ENCODE data around the gene NCAN.

The NCAN gene

GRCh38 chr19:19232261-19232721 is 20.5 kb downstream of the NCAN start:
- Histone ChIP-seq H2AFZ (ENCODE audit: low read length) (no peak overlapping the region), H3K9ac (ENCODE audit: low read length) (no peak overlapping the region), H3F3A (ENCODE audit: insufficient read depth, low read length) (no peaks in the 10 kb centered on the region), H3K4me1 (ENCODE audit: insufficient read depth, low read length, severe bottlenecking) (no peaks in the 10 kb centered on the region), H3K79me2 (ENCODE audit: insufficient read depth, low read length) (no peaks in the 10 kb centered on the region), H3K4me3 (ENCODE audit: low read depth, low read length, poor library complexity, severe bottlenecking) (no peak overlapping the region), H4K20me1 (ENCODE audit: insufficient read depth, low read length) (no peaks in the 10 kb centered on the region), H3K27ac (ENCODE audit: low read depth, low read length, poor library complexity, severe bottlenecking) (no peak overlapping the region), H3K4me2 (ENCODE audit: low read length) (no peak overlapping the region), H3K9me2 (ENCODE audit: low read depth, low read length) (no peaks in the 10 kb centered on the region), H3K27me3 (ENCODE audit: insufficient read depth, low read length) (peaks cover 4% of the 10 kb centered on the region; the same call in 1 of the 2 replicates), H3K36me3 (ENCODE audit: insufficient read depth, low read length) (no peaks in the 10 kb centered on the region; the same call in 1 of the 2 replicates), H3K9me3 (ENCODE audit: low read length) (peaks cover 14% of the 10 kb centered on the region)
- TF ChIP-seq CTCF (IDR thresholded peaks at IDR 0.05; ENCODE audit: low read length) (no peak), EZH2 (IDR thresholded peaks at IDR 0.05; ENCODE audit: borderline replicate concordance, low read length) (no peak)

- Histone ChIP-seq H3K9me3 (ENCODE audit: low read length) (peaks cover 14% of the 10 kb centered on the region), H3K27me3 (ENCODE audit: insufficient read depth, low read length) (peaks cover 4% of the 10 kb centered on the region; the same call in 1 of the 2 replicates), H3K27ac (ENCODE audit: low read depth, low read length, poor library complexity, severe bottlenecking) (no peak overlapping the region), H3K4me2 (ENCODE audit: low read length) (no peak overlapping the region), H3K9me2 (ENCODE audit: low read depth, low read length) (no peaks in the 10 kb centered on the region), H3K79me2 (ENCODE audit: insufficient read depth, low read length) (no peaks in the 10 kb centered on the region), H4K20me1 (ENCODE audit: insufficient read depth, low read length) (no peaks in the 10 kb centered on the region), H3K4me3 (ENCODE audit: low read depth, low read length, poor library complexity, severe bottlenecking) (no peak overlapping the region), H3K9ac (ENCODE audit: low read length) (no peak overlapping the region), H3K4me1 (ENCODE audit: insufficient read depth, low read length, severe bottlenecking) (no peaks in the 10 kb centered on the region), H2AFZ (ENCODE audit: low read length) (no peak overlapping the region), H3K36me3 (ENCODE audit: insufficient read depth, low read length) (no peaks in the 10 kb centered on the region; the same call in 1 of the 2 replicates), H3F3A (ENCODE audit: insufficient read depth, low read length) (no peaks in the 10 kb centered on the region)
- TF ChIP-seq EZH2 (IDR thresholded peaks at IDR 0.05; ENCODE audit: borderline replicate concordance, low read length), result no peak
- no peak for TF ChIP-seq CTCF (IDR thresholded peaks at IDR 0.05; ENCODE audit: low read length)
These were observed 22.6 kb downstream of the NCAN start for GRCh38 chr19:19234220-19234816.

GRCh38 chr19:19236173-19236572 is 24.4 kb downstream of the NCAN start:
- no peak for TF ChIP-seq CTCF (IDR thresholded peaks at IDR 0.05; ENCODE audit: low read length)
- no peak for TF ChIP-seq EZH2 (IDR thresholded peaks at IDR 0.05; ENCODE audit: borderline replicate concordance, low read length)
- peaks cover 14% of the 10 kb centered on the region for H3K9me3 ChIP-seq (ENCODE audit: low read length)
- H3K9ac ChIP-seq (ENCODE audit: low read length), result no peak overlapping the region
- no peak overlapping the region for H2AFZ ChIP-seq (ENCODE audit: low read length)
- no peak overlapping the region for H3K4me3 ChIP-seq (ENCODE audit: low read depth, low read length, poor library complexity, severe bottlenecking)
- no peak overlapping the region for H3K27ac ChIP-seq (ENCODE audit: low read depth, low read length, poor library complexity, severe bottlenecking)
- H4K20me1 ChIP-seq (ENCODE audit: insufficient read depth, low read length), result no peaks in the 10 kb centered on the region
- no peaks in the 10 kb centered on the region for H3F3A ChIP-seq (ENCODE audit: insufficient read depth, low read length)
- no peak overlapping the region for H3K4me2 ChIP-seq (ENCODE audit: low read length)
- H3K36me3 ChIP-seq (ENCODE audit: insufficient read depth, low read length), result no peaks in the 10 kb centered on the region; the same call in 1 of the 2 replicates
- H3K9me2 ChIP-seq (ENCODE audit: low read depth, low read length), result no peaks in the 10 kb centered on the region
- H3K27me3 ChIP-seq (ENCODE audit: insufficient read depth, low read length), result peaks cover 4% of the 10 kb centered on the region; the same call in 1 of the 2 replicates
- no peaks in the 10 kb centered on the region for H3K79me2 ChIP-seq (ENCODE audit: insufficient read depth, low read length)
- no peaks in the 10 kb centered on the region for H3K4me1 ChIP-seq (ENCODE audit: insufficient read depth, low read length, severe bottlenecking)

Data from OCI-LY1 (cell line).